PFSK-1 (cell line): Measurements from ENCODE around the gene GUCY1A2.

Experiments
- FOXP2 ChIP-seq: optimal IDR thresholded peaks from 2 replicates; pipeline ENCODE3; 2011; ENCODE audit warnings: borderline replicate concordance, control low read depth, inconsistent platforms; ENCODE audit not compliant: insufficient read depth; ENCODE audit errors: extremely low read length, extremely low read depth
- POLR2AphosphoS5 ChIP-seq: IDR thresholded peaks from 2 replicates; pipeline ENCODE4 v1.6.1; 2012; ENCODE audit warnings: low read depth, mild to moderate bottlenecking, control low read depth, low read length, moderate library complexity
- SIN3A ChIP-seq: IDR thresholded peaks from 2 replicates; pipeline ENCODE4 v1.6.1; 2012; ENCODE audit warnings: mild to moderate bottlenecking, low read length, moderate library complexity, borderline replicate concordance; ENCODE audit not compliant: insufficient read depth
- TAF1 ChIP-seq: IDR thresholded peaks from 2 replicates; pipeline ENCODE4 v1.6.1; 2012; ENCODE audit warnings: low read length, control low read depth, borderline replicate concordance; ENCODE audit not compliant: insufficient read depth
- TF ChIP-seq, protein P1 (sequence below), 2 experiments: IDR thresholded peaks; 2 replicates each; pipeline versions ENCODE4 v1.6.1 to v1.8.0; 2011 to 2012; ENCODE audit warnings: low read depth in 2 of 2, low read length in 2 of 2, control low read depth in 1 of 2, inconsistent platforms in 1 of 2, mild to moderate bottlenecking in 1 of 2, moderate library complexity in 1 of 2; ENCODE audit not compliant: insufficient read depth in 1 of 2

GUCY1A2 gene

DNA sequence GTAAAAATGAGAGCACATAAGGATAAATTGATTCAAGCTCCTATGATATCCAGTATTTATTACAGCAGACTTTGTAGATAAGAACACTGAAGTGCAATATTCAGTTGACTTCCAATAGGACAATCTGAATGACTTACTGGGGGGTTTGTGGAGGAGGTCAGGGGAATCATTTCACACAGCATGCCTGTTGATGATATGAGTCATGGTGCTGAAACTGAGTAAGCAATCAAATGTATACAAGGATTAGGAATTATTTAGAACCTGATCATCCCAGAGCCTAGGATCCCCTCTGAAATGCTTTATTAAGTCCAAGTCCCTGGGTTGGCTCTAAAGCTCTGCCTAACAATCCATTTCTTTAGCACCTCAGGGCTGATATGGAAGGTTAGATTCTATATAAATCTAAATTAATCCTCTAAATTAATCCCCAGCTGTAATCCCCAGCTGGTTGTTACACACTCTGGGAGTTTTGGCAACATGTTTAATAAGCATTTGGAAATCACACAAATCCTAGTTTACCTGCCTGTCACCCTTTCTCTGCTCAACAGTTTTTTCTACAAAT is 326.4 kb downstream of the GUCY1A2 start:
- TF ChIP-seq FOXP2 (no peak), POLR2AphosphoS5 (no peak), TAF1 (no peak), SIN3A (no peak)
- TF ChIP-seq, protein P1, sequence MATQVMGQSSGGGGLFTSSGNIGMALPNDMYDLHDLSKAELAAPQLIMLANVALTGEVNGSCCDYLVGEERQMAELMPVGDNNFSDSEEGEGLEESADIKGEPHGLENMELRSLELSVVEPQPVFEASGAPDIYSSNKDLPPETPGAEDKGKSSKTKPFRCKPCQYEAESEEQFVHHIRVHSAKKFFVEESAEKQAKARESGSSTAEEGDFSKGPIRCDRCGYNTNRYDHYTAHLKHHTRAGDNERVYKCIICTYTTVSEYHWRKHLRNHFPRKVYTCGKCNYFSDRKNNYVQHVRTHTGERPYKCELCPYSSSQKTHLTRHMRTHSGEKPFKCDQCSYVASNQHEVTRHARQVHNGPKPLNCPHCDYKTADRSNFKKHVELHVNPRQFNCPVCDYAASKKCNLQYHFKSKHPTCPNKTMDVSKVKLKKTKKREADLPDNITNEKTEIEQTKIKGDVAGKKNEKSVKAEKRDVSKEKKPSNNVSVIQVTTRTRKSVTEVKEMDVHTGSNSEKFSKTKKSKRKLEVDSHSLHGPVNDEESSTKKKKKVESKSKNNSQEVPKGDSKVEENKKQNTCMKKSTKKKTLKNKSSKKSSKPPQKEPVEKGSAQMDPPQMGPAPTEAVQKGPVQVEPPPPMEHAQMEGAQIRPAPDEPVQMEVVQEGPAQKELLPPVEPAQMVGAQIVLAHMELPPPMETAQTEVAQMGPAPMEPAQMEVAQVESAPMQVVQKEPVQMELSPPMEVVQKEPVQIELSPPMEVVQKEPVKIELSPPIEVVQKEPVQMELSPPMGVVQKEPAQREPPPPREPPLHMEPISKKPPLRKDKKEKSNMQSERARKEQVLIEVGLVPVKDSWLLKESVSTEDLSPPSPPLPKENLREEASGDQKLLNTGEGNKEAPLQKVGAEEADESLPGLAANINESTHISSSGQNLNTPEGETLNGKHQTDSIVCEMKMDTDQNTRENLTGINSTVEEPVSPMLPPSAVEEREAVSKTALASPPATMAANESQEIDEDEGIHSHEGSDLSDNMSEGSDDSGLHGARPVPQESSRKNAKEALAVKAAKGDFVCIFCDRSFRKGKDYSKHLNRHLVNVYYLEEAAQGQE (IDR thresholded peaks at IDR 0.05; ENCODE audit: insufficient read depth in 1 of 2, low read depth in 2 of 2, low read length in 2 of 2) = no peak

DNA sequence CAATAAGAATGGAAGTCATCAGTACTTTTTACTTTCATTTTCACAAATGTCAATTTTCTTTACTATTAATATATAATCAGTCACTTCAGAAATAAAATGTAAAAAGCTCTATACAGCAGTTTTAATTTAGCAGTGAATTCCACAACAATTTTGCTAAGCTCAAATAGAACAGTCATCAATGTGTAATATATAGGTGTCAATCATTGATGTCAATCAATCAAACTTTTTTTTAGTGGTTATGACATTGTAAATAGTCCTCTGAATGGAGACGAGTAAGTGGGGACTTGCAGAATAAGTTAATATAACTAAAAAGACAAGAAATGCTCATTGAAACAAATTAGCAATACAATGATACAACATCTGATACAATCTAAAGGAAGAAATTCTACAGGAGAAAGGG is 327.4 kb downstream of the GUCY1A2 start:
- no peak for TF ChIP-seq FOXP2
- no peak for TF ChIP-seq SIN3A
- TF ChIP-seq, protein P1 (IDR thresholded peaks at IDR 0.05; ENCODE audit: insufficient read depth in 1 of 2, low read depth in 2 of 2, low read length in 2 of 2) = no peak
- no peak for TF ChIP-seq POLR2AphosphoS5
- TF ChIP-seq TAF1 = no peak

DNA sequence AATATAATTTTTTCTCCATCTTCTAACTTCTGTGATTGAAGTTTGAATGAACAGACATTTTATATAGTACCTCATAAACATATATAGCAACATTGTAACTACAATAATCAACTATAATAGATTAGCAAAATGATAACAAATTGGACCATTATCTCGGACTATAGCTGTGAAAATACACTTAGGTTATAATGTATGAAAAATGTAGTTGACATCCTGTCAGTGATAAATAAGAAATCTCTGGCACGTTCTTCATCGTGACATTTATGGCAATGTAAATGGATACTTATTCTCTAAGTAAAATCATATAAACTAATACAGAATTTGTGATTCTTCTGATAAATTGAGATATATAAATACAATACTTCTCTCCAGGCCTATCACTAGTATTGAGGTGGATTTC is 333.3 kb downstream of the GUCY1A2 start:
- TF ChIP-seq SIN3A (no peak), POLR2AphosphoS5 (no peak)

DNA sequence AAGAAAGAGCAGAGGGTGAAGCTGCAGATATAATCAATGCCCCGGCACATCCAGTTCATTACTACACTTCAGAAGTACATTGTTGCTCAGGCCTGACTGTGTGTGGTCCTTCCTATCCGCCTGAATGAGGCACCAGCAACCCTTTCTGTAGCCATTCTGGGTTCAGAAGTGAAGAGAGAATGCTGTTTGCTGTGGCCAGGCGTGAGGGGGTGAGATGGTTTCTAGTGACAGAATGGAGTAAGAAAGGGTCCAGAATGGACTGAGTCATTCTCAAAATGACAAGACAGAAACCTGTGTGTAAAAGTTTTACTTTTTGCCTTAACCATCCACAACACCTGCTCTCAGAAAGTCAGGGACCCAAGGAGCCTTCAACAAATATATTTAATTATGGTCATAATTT is 334.8 kb downstream of the GUCY1A2 start:
- TF ChIP-seq POLR2AphosphoS5 (no peak), FOXP2 (no peak)
- TF ChIP-seq, protein P1 (IDR thresholded peaks at IDR 0.05; ENCODE audit: insufficient read depth in 1 of 2, low read depth in 2 of 2, low read length in 2 of 2) = no peak

DNA sequence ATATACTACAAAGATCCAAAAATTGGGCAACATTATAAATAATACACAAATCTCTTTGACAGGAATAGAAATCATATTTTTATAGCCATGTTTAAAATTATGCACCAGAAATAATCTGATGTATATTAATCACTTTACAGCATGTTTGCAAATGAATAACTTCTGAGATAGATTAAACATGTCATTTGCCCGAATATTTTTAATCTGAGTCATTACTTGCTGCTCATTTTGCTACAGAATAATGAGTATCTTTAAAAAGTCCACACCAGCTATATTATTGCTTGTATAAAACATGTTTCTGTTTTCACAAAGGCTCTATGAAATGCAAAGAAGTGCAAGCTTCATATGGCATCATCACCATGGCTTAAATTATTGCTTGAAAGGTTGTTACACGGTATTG is 336.8 kb downstream of the GUCY1A2 start:
- TF ChIP-seq TAF1 = no peak
- TF ChIP-seq SIN3A = no peak
- TF ChIP-seq, protein P1 (IDR thresholded peaks at IDR 0.05; ENCODE audit: insufficient read depth in 1 of 2, low read depth in 2 of 2, low read length in 2 of 2) = no peak
- no peak for TF ChIP-seq POLR2AphosphoS5
- TF ChIP-seq FOXP2 = no peak
